Tibial nerve (tissue), 3 donors: ENCODE data around the gene ERO1B.

ENCODE experiments used
- CTCF ChIP-seq, 5 experiments: fragments of 200-600 bp in 3 of 5; fragments of 450-650 bp in 2 of 5; sonication (generic) in 3 of 5; IDR thresholded peaks; one replicate each; pipeline ENCODE4 v1.5.1; 2016 to 2019; ENCODE audit warnings: antibody characterized with exemption in 5 of 5, mild to moderate bottlenecking in 3 of 5, moderate library complexity in 2 of 5
- POLR2A ChIP-seq, 2 donors: fragments of 450-650 bp; IDR thresholded peaks; one replicate each; pipeline ENCODE4 v1.6.1; 2017; ENCODE audit warnings: antibody characterized with exemption in 2 of 2, mild to moderate bottlenecking in 2 of 2, moderate library complexity in 2 of 2

- no peak for TF ChIP-seq CTCF (IDR thresholded peaks at IDR 0.05)
- TF ChIP-seq POLR2A (IDR thresholded peaks at IDR 0.05): no peak
Observed at GRCh38 chr1:236166041-236166440, 115.7 kb downstream of the ERO1B start.
